ENCODE data around the gene CYP3A5. TPM values are rescaled to one million over a fixed set of nuclear protein-coding genes. Genes with fewer than 3 reads are reported as not detected.

CYP3A5 gene
- polyA plus RNA-seq, 1 donor, result 2.7 TPM

GRCh38 chr7:99615989-99616358 is 63.8 kb downstream of the CYP3A5 start:
- no peak for DNase-seq

- DNase-seq, result no peak
Observed at GRCh38 chr7:99614495-99614894, 65.3 kb downstream of the CYP3A5 start.

GRCh38 chr7:99607548-99607947 is 72.2 kb downstream of the CYP3A5 start:
- DNase-seq, result no peak

DNA sequence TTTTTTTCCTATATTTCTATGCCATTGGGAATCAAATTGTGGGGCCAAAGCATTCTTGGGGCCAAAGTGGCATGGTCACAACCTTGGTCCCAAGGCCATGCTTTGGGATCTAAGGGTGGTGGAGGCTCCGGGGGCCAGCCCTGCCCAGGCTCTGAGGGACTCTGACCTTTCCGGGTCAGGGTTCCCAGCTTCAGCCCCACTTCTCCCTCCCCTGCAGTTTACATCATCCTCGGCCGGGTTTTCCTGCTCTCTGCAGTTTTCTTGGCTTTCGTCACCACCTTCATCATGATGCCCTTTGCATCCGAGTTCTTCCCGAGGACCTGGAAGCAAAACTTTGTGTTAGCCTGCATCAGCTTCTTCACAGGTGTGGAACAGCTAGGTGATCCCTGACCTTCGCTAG is 73.3 kb downstream of the CYP3A5 start:
- DNase-seq, result no peak

- DNase-seq, result no peak
Observed at GRCh38 chr7:99605527-99605926, 74.3 kb downstream of the CYP3A5 start.

DNA sequence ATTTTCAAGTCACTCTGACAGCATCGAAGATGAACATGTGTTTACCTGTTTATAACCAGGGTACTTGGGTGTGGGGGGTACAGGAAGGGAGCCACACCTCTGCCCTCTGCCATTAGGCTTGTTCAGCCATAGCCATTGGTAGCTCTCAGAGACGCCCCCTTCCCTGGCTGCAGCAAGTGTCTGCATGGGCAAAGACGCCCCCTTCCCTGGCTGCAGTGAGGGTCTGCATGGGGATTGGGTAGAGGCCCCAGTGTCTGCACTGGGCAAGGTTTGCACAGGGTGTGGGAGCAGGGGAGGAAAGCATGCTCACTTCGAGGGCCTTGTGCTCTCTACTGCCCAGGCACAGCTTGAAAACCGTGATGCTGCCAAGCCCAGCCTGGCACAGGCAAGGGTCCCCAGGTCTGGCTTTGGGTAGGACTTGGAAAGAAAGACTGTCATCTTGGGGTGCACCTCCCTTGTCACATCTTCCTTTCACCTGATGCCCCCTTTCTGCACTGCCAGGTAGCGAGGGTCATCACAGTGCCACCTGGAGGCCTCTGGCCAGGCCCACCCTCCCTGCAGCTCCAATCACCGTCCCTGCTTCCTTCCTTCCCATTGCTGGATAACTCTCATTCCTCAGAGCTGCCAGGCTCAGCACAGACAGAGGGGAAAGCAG is 78.0 kb downstream of the CYP3A5 start:
- DNase-seq, result no peak

GRCh38 chr7:99599836-99600235 is 80.0 kb downstream of the CYP3A5 start:
- DNase-seq, result no peak

Other genes starting within 250 kb of the CYP3A5 start
- gene PTCD1, start 241.2 kb downstream of the CYP3A5 start, polyA plus RNA-seq (ENCODE audit: insufficient read length), result 6.0 TPM
- 41.8 TPM for gene CPSF4, start 241.1 kb downstream of the CYP3A5 start, polyA plus RNA-seq (ENCODE audit: insufficient read length)
- 421 TPM for gene ATP5MF, start 213.8 kb downstream of the CYP3A5 start, polyA plus RNA-seq (ENCODE audit: insufficient read length)
- 75.5 TPM for gene ZNF789, start 207.1 kb downstream of the CYP3A5 start, polyA plus RNA-seq (ENCODE audit: insufficient read length)
- gene ZNF394, start 179.7 kb downstream of the CYP3A5 start, polyA plus RNA-seq (ENCODE audit: insufficient read length), result 18.6 TPM
- 16.8 TPM for gene ZKSCAN5, start 175.3 kb downstream of the CYP3A5 start, polyA plus RNA-seq (ENCODE audit: insufficient read length)
- 16.2 TPM for gene FAM200A, start 127.9 kb downstream of the CYP3A5 start, polyA plus RNA-seq (ENCODE audit: insufficient read length)
- gene ZNF655, start 121.4 kb downstream of the CYP3A5 start, polyA plus RNA-seq (ENCODE audit: insufficient read length), result 114 TPM
- gene TMEM225B, start 81.7 kb downstream of the CYP3A5 start, polyA plus RNA-seq (ENCODE audit: insufficient read length), result 2.3 TPM
- gene ZSCAN25, start 63.0 kb downstream of the CYP3A5 start, polyA plus RNA-seq (ENCODE audit: insufficient read length), result 20.4 TPM
- gene CYP3A7, start 55.2 kb upstream of the CYP3A5 start, polyA plus RNA-seq (ENCODE audit: insufficient read length), result 1.2 TPM
- gene CYP3A4, start 104.2 kb upstream of the CYP3A5 start, polyA plus RNA-seq (ENCODE audit: insufficient read length), result 0.42 TPM
- 0.38 TPM for gene CYP3A43, start 148.0 kb upstream of the CYP3A5 start, polyA plus RNA-seq (ENCODE audit: insufficient read length)
- 0.22 TPM for gene OR2AE1, start 197.0 kb upstream of the CYP3A5 start, polyA plus RNA-seq (ENCODE audit: insufficient read length)
- 37.0 TPM for gene TRIM4, start 239.5 kb upstream of the CYP3A5 start, polyA plus RNA-seq (ENCODE audit: insufficient read length)
- gene GJC3, start 249.6 kb upstream of the CYP3A5 start, polyA plus RNA-seq (ENCODE audit: insufficient read length), result 0.73 TPM